Stimulated activated CD4-positive, alpha-beta T cell treated with anti-CD3 and anti-CD28 coated beads, Interleukin-2, amount 100 ng/mL, for 24 hours (primary cell): Measurements from ENCODE around the gene CDHR5.

Experiments
- DNase-seq, 2 donors: peaks; one replicate each; pipeline ENCODE4 v3.0.0-alpha.2; 2020

CDHR5 gene

GRCh38 chr11:621838-622237, 2.9 kb downstream of the CDHR5 start:
- no peak for DNase-seq

GRCh38 chr11:620935-621814, 3.6 kb downstream of the CDHR5 start:
- no peak for DNase-seq

GRCh38 chr11:620201-620600, 4.6 kb downstream of the CDHR5 start:
- DNase-seq = no peak

GRCh38 chr11:619628-620050, 5.1 kb downstream of the CDHR5 start:
- no peak for DNase-seq

GRCh38 chr11:618856-619627, 5.7 kb downstream of the CDHR5 start:
- DNase-seq = no peak

- no peak for DNase-seq
These were observed 6.7 kb downstream of the CDHR5 start for GRCh38 chr11:617912-618682.

- DNase-seq = no peak
These were observed 7.4 kb downstream of the CDHR5 start for GRCh38 chr11:617199-617911.

- no peak for DNase-seq
These were observed 8.2 kb downstream of the CDHR5 start for GRCh38 chr11:616320-617198.

- DNase-seq = peak; percentile 85 to 89
These were observed 9.0 kb downstream of the CDHR5 start, which contains the start of gene IRF7 for GRCh38 chr11:615504-616319. TSS of gene IRF7 (minus strand) at chr11:615950. CDS start at chr11:615364, 586 bp downstream.

GRCh38 chr11:614623-615503, 9.9 kb downstream of the CDHR5 start:
- DNase-seq = no peak

- no peak for DNase-seq
These were observed 10.6 kb downstream of the CDHR5 start for GRCh38 chr11:614021-614622.

GRCh38 chr11:613369-613968, 11.3 kb downstream of the CDHR5 start:
- DNase-seq = peak; percentile 82 to 85

- DNase-seq = no peak
These were observed 11.8 kb downstream of the CDHR5 start for GRCh38 chr11:612961-613300.

- no peak for DNase-seq
These were observed 12.4 kb downstream of the CDHR5 start for GRCh38 chr11:612201-612960.

- DNase-seq = no peak
These were observed 13.5 kb downstream of the CDHR5 start for GRCh38 chr11:611001-611996.

GRCh38 chr11:610146-610801, 14.5 kb downstream of the CDHR5 start:
- DNase-seq = no peak
